Measurements from ENCODE around the gene NMNAT2. TPM values are rescaled to one million over a fixed set of nuclear protein-coding genes. Genes with fewer than 3 reads are reported as not detected.

NMNAT2 gene
- total and polyA plus RNA-seq, 10 of the 15 experiments (the other 5 are each of a cell fraction or from before 2014, with no cell fraction given) = 0.02 to 2.0 (median 0.60) TPM

GRCh38 chr1:183318433-183318832, 99.7 kb downstream of the NMNAT2 start (continued):
- TF ChIP-seq BCL3 (IDR thresholded peaks at IDR 0.05; ENCODE audit: borderline replicate concordance, insufficient read depth, low read depth, low read length, poor library complexity, severe bottlenecking) (no peak), ATF2 (IDR thresholded peaks at IDR 0.05; ENCODE audit: low read length) (no peak), ZBED1 (IDR thresholded peaks at IDR 0.05; ENCODE audit: borderline replicate concordance) (no peak), GABPA (IDR thresholded peaks at IDR 0.05; ENCODE audit: low read depth) (no peak), POLR2AphosphoS5 (IDR thresholded peaks at IDR 0.05; ENCODE audit: low read length) (no peak), SMAD1 (IDR thresholded peaks at IDR 0.05; ENCODE audit: low read depth, partially characterized antibody) (no peak), NFYB (IDR thresholded peaks at IDR 0.05; ENCODE audit: insufficient read depth, low read depth, low read length) (no peak), YBX1 (IDR thresholded peaks at IDR 0.05) (no peak), ESRRA (IDR thresholded peaks at IDR 0.05; ENCODE audit: low read length) (no peak), BMI1 (IDR thresholded peaks at IDR 0.05; ENCODE audit: borderline replicate concordance) (no peak), BCL11A (IDR thresholded peaks at IDR 0.05; ENCODE audit: low read depth, low read length) (no peak), STAT1 (conservative IDR thresholded peaks at IDR 0.05) (no peak), HDAC2 (IDR thresholded peaks at IDR 0.05) (no peak), PAX8 (IDR thresholded peaks at IDR 0.05) (no peak), NBN (IDR thresholded peaks at IDR 0.05) (no peak), RFX5 (IDR thresholded peaks at IDR 0.05; ENCODE audit: low read depth, low read length) (no peak), CREB1 (IDR thresholded peaks at IDR 0.05; ENCODE audit: low read depth) (no peak), CBX5 (IDR thresholded peaks at IDR 0.05; ENCODE audit: low read depth) (no peak), IRF4 (IDR thresholded peaks at IDR 0.05; ENCODE audit: low read depth, low read length) (0 out of 2 replicates have a peak, but pooled peaks have one; percentile 36), ATF3 (IDR thresholded peaks at IDR 0.05; ENCODE audit: borderline replicate concordance, extremely low read depth, low read depth, low read length) (no peak)

All from GM12878 (cell line).